IMR-90 (cell line): ENCODE measurements around the gene AMZ1. TPM values are rescaled to one million over a fixed set of nuclear protein-coding genes. Genes with fewer than 3 reads are reported as not detected.

Experiments used
- CHD1 ChIP-seq: IDR thresholded peaks from 2 replicates; pipeline ENCODE4 v1.6.1; 2012; ENCODE audit warnings: low read depth, low read length, improper control_type of control experiment
- ELK1 ChIP-seq: fragments of 150-350 bp; IDR thresholded peaks from 2 replicates; pipeline ENCODE4 v1.6.1; 2016; ENCODE audit warnings: low read depth, mild to moderate bottlenecking, low read length, moderate library complexity, borderline replicate concordance
- POLR2A ChIP-seq: IDR thresholded peaks from 2 replicates; pipeline ENCODE4 v1.6.1; 2012; ENCODE audit warnings: mild to moderate bottlenecking, low read depth, low read length
- polyA plus RNA-seq, 3 experiments: library from polyadenylated mRNA; depleted of rRNA; stranded (reverse); fragments of >200 nt; gene quantifications; 2 replicates each; pipeline ENCODE4 v1.2.3, GENCODE V29; 2012; ENCODE audit warnings: low replicate concordance in 1 of 3
- total RNA-seq: library from RNA; depleted of rRNA; stranded (reverse); fragments of >200 nt; gene quantifications from 2 replicates; pipeline ENCODE4 v1.2.3, GENCODE V29; 2012

Gene AMZ1
- total and polyA plus RNA-seq, 2 of the 4 experiments (the other 2 are of a cell fraction) = 0.54 to 1.6 TPM

- no peak for TF ChIP-seq ELK1
- no peak for TF ChIP-seq CHD1
- TF ChIP-seq POLR2A = no peak
Measured at GRCh38 chr7:2717293-2718261, 29.6 kb downstream of the AMZ1 start (continued).
